Right lobe of liver (tissue), 4 donors: ENCODE measurements around the gene TLR9.

ENCODE experiments used
- POLR2A ChIP-seq: fragments of 450-650 bp; IDR thresholded peaks from one replicate; pipeline ENCODE4 v1.6.1; 2017; ENCODE audit warnings: antibody characterized with exemption, mild to moderate bottlenecking
- TF ChIP-seq, protein P1 (sequence below), 4 donors: fragments of 200-600 bp in 3 of 4; fragments of 450-650 bp in 1 of 4; IDR thresholded peaks; one replicate each; pipeline versions ENCODE4 v1.5.1 to v1.8.0; 2016 to 2022; ENCODE audit warnings: antibody characterized with exemption in 4 of 4, mild to moderate bottlenecking in 2 of 4
- donor health status: DM: no; HTN: no; CAD: no.
- donor health status: DM: no; HTN: no; CAD: no.
- donor health status: DM: no; HTN: yes; CAD: no.

DNA sequence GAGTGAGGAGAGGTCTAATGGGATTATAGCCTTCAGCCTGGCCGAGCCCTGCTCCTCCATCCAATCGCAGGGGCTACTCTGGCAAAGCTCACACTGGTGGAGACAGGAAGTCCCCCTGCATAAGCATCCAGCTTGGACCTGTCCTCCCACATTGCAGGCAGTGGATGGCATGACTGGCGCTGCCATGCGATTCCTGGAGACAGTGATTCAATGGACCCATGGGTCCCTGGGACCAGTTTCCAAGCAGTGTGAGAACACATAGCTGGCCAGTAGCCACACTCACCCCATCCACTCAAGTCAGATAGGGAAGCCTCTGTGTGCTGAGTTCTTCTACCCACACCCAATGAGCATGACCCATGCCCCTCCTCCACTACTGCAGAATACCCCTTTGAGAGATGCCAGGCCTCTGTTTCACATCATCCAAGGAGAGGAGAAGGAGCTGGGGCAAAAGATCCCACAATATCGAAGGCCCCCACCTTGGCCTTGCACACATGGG is 53.1 kb downstream of the TLR9 start:
- TF ChIP-seq, protein P1, sequence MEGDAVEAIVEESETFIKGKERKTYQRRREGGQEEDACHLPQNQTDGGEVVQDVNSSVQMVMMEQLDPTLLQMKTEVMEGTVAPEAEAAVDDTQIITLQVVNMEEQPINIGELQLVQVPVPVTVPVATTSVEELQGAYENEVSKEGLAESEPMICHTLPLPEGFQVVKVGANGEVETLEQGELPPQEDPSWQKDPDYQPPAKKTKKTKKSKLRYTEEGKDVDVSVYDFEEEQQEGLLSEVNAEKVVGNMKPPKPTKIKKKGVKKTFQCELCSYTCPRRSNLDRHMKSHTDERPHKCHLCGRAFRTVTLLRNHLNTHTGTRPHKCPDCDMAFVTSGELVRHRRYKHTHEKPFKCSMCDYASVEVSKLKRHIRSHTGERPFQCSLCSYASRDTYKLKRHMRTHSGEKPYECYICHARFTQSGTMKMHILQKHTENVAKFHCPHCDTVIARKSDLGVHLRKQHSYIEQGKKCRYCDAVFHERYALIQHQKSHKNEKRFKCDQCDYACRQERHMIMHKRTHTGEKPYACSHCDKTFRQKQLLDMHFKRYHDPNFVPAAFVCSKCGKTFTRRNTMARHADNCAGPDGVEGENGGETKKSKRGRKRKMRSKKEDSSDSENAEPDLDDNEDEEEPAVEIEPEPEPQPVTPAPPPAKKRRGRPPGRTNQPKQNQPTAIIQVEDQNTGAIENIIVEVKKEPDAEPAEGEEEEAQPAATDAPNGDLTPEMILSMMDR (IDR thresholded peaks at IDR 0.05) = no peak
- TF ChIP-seq POLR2A = no peak
